ENCODE data around the gene MUC5AC.

- no peak for TF ChIP-seq CTCF (IDR thresholded peaks at IDR 0.05)
- no peak for TF ChIP-seq POLR2A (IDR thresholded peaks at IDR 0.05)
These were observed 83.0 kb downstream of the MUC5AC start for GRCh38 chr11:1240771-1241170.
